EH (cell line): ENCODE results near the gene MAP2K4.
"Not testable (repeated sequence)": the region's sequence is repeated elsewhere in the genome, so short reads cannot be mapped to it uniquely, and the experiment has no call there.

Source experiments
- DNase-seq: peaks from one replicate; pipeline ENCODE4 v3.0.0-alpha.2; 2015; ENCODE audit warnings: low read depth

Gene MAP2K4

GRCh38 chr17:12020642-12021622, at the start of gene MAP2K4:
Gene MAP2K4 (plus strand): TSS chr17:12020877. CDS start chr17:12020887, 10 bp downstream.
- DNase-seq = peak; percentile 89

GRCh38 chr17:11972741-11973140, 47.9 kb upstream of the MAP2K4 start:
- DNase-seq = not testable (repeated sequence)

GRCh38 chr17:11979795-11980194, 40.9 kb upstream of the MAP2K4 start:
- DNase-seq = no peak

GRCh38 chr17:11980813-11981212, 39.9 kb upstream of the MAP2K4 start:
- peak; percentile 16 for DNase-seq

- no peak for DNase-seq
Observed at GRCh38 chr17:11981862-11982261, 38.8 kb upstream of the MAP2K4 start.

- DNase-seq = no peak
Observed at GRCh38 chr17:11986179-11986941, 34.3 kb upstream of the MAP2K4 start.

GRCh38 chr17:11986942-11987329, 33.7 kb upstream of the MAP2K4 start:
- DNase-seq = peak; percentile 63

- no peak for DNase-seq
Observed at GRCh38 chr17:11990363-11990983, 30.2 kb upstream of the MAP2K4 start.

- no peak for DNase-seq
Observed at GRCh38 chr17:11991461-11991860, 29.2 kb upstream of the MAP2K4 start.

- DNase-seq = no peak
Observed at GRCh38 chr17:11996722-11997146, 23.9 kb upstream of the MAP2K4 start.

- peak; percentile 95 for DNase-seq
Observed at GRCh38 chr17:11997147-11997971, 23.3 kb upstream of the MAP2K4 start, which contains the start of gene ZNF18. Gene ZNF18 (minus strand): TSS chr17:11997475. CDS start chr17:11992829, 4,646 bp downstream.

GRCh38 chr17:11997972-11998233, 22.8 kb upstream of the MAP2K4 start:
- DNase-seq = no peak

GRCh38 chr17:11999696-12000095, 21.0 kb upstream of the MAP2K4 start:
- no peak for DNase-seq

GRCh38 chr17:12007466-12007865, 13.2 kb upstream of the MAP2K4 start:
- no peak for DNase-seq

GRCh38 chr17:12021623-12022140, 1.0 kb downstream of the MAP2K4 start:
- peak; percentile 25 for DNase-seq

- DNase-seq = no peak
Observed at GRCh38 chr17:12022310-12022709, 1.6 kb downstream of the MAP2K4 start.

GRCh38 chr17:12024327-12024726, 3.6 kb downstream of the MAP2K4 start:
- DNase-seq = peak; percentile 44

- no peak for DNase-seq
Observed at GRCh38 chr17:12027658-12028057, 7.0 kb downstream of the MAP2K4 start.

- DNase-seq = no peak
Observed at GRCh38 chr17:12028611-12029010, 7.9 kb downstream of the MAP2K4 start.

- DNase-seq = no peak
Observed at GRCh38 chr17:12034538-12034937, 13.9 kb downstream of the MAP2K4 start.

- no peak for DNase-seq
Observed at GRCh38 chr17:12035673-12036072, 15.0 kb downstream of the MAP2K4 start.
